NCI-H2171 (cell line): ENCODE data around the gene MAPT.
"Not testable (repeated sequence)": the region's sequence is repeated elsewhere in the genome, so short reads cannot be mapped to it uniquely, and the experiment has no call there.

Source experiments
- DNase-seq: peaks from one replicate; lab custom pipeline; 2025; lab: John Stamatoyannopoulos, UW

MAPT gene

DNA sequence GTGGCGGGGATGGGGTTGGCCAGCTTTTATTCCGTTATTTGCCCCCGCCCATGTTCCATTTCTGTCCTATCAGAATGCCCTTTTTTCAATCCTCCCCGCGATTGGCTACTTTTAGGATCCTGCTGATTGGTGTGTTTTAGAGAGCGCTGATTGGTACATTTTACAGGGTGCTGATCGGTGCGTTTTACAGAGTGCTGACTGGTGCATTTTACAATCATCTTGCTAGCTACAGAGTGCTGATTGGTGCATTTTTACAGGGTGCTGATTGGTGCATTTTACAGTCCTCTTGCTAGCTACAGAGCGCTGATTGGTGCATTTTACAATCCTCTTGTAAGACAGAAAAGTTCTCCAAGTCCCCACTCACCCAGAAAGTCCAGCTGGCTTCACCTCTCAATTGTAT is 32.2 kb upstream of the MAPT start:
- DNase-seq = not testable (repeated sequence)

DNA sequence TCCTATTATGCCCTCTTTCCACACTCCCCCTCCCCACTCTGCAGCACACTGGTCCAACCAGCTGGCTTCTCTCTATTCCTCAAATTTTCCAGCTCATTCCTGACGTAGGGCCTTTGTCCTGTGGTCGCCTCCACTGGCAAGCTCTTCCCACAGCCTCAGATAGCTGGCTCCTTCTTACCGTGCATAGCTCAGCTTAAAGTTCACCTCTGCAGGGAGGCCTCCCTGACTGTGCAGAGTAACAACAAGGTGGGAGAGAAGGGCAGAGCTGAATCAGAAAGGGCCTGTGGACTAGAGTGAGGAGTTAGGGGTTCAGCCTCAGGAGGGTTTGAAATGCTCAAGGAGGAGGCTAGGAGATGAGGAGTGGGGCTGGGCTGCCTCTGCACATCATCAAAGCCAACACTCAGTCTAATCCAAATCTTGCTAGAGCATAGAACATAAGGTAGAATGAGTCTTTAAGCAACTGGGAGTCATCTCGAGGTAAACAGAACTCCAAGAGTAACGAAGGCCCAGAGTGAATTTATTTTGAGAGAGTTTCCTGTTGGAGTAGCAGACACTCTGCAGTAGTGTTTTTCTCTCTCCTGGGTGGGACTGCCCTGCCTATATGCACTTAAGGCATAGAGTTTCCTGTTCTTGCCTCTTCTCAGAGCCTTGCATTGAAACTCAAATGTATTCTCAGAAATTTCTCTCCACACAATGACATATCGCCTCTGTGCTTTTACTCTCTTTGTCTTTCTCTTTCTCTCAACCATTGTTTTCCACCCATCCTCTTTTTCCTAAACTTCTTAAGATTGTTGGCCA is 30.3 kb upstream of the MAPT start:
- DNase-seq = no peak

DNA sequence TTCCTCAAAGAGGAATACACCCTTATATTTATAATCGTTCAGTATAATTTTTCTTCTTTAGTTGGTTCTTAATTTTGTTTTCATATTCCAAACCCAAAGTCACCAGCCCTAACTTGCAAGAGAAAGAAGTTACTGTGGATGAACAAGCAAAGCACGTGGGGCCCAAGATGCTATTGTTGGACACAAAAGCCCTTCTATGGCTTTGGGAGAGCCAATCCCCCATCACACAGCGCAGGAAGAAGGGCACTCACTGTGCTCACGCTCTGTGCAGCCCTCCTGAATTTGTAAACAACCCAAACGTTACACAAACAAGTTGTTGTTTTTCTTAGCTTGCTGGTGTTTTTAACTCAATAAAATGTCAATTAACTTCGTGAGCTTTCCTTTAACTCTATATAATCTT is 27.2 kb upstream of the MAPT start:
- DNase-seq = no peak

DNA sequence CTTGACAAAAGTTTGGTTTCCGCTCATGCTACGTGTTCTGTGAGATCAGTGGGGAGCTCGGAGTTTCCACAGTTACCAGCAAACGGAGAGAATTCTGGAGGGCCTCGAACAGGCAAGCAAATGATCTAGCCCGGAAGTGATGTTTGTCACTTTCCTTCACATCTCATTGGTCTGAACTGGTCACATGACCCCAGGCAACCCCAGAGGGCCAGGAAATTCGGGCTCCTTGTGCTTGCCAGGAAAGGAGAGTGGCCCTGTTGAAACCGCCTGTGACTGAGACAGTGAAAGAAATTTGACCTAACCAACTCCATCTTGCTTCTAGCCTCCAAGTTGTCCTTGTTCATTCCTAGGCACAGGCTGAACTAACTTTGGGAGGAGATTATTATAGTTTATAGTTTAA is 26.7 kb upstream of the MAPT start:
- DNase-seq = no peak

DNA sequence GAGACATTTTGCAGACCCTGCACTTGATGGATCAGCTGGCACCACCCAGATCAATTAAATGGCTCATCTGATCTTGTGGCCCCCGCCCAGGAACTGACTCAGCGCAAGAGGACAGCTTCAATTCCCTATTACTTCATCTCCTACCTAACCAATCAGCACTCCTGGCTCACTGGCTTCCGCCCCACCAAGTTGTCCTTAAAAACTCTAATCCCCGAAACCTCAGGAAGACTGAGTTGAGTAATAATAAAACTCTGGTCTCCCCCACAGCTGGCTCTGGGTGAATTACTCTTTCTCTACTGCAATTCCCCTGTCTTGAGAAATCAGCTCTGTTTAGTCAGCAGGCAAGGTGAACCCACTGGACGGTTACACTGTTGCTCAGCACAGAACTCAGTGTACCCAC is 26.1 kb upstream of the MAPT start:
- no peak for DNase-seq

DNA sequence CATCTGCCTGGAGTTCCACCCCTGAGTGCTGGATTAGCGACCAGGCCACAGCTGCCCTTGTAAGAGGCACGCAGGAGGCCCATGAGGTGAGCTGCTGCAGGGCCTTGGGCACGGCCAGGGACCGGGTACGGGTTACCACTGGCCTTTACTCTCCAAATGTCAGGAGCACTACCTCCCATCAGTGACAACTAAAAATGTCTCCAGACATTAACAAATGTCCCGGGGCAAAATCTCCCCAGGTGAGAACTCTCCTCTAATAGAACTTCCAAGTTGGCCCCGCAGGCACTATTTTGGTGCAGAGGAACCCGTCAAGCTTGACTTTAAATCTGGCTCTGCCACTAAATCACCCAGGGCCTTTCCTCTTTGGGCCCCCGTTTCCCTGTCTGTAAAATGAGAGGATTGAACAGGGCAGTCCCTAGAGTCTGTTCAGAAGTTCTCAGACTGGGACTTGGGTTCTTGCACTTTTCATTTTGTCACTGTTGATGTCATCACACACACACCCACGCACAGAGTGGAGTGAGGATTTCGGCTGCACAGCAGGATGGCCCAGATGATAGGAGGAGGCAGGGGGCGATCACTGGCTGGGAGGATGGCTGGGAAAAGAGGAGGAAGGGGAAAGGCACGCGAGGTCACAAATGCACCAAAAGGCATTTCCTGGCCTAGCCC is 24.5 kb upstream of the MAPT start:
- no peak for DNase-seq

DNA sequence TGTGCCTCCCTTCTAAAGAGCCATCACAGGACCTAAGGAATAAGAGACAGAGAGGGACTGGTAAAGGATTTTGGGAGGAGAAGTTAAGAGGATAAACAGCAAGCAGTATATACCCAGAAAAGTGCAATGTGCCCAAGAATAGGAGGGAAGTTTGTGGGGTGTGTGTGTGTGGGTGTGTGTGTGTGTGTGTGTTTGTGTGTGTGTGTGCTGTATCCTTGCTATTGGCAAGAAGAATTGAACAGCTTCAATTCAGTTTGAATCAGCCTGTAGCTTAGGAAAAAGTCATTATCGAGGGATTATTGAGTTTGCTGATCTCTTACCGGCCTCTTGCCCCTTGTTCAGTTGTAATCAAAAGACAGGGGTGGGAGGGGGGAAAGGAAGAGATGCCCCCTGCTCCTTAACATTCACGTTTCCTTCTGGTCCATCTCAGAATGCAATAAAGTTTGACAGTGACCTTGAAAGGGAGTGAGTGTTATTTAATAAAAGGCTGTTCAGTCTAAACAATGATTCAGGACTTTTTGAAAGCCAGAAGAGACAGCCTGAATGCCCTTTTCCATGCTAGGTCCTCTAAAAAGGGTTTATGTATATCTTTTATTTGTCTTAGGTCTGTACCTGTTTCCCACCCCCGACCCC is 23.9 kb upstream of the MAPT start:
- no peak for DNase-seq

DNA sequence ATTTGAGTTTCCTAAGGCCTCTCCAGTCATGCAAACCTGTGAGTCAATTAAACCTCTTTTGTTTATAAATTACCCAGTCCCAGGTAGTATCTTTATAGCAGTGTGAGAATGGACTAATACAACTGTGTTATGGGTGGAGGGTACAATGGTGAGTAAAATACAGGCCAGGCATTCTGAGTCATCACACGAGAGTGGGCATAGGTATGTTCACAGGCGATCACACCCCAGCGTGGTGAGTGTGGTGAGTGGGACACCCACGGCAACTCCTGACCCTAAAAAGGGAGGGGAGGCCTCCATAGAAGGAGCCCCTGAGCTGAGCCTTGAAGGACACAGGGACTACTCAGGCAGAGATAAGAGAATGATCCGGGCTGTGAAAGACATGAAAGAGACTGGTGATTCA is 22.6 kb upstream of the MAPT start:
- DNase-seq = no peak

DNA sequence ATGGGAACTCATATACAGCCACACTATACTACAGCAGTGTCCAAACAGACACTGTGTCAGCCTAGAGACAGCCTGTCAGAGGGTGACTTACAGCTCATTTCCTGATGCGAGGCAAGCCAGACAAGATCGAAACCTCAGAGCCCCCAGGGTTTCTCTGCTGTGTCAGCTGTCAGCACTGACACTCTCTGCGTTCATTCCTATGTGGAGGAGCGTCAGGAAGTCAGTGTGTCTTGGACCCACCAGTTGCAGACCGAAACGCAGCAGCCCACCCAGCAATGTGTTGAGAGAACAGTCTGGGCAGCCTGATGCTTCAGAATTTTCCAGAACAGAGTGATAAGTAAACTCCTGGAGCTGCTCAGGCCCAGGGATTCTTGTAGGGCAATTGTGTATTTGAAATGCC is 20.6 kb upstream of the MAPT start:
- DNase-seq = no peak

DNA sequence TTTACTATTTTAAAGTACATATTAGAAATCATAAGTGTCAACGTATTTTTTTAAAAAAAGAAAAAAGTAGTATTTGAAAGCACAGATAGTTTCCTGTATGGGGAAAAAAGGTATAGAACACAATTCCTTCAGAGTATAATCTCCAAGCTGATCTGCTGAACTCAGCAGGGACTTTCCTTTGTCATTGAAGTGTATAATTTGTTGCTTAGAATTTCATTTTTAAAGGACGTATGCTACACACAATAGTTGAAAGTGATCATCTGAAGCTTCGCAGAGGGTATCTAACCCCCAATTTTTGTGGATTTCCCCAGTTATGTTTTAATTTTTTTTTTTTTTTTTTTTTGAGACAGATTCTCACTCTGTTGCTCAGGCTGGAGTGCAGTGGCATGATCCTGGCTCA is 20.2 kb upstream of the MAPT start:
- DNase-seq = no peak

DNA sequence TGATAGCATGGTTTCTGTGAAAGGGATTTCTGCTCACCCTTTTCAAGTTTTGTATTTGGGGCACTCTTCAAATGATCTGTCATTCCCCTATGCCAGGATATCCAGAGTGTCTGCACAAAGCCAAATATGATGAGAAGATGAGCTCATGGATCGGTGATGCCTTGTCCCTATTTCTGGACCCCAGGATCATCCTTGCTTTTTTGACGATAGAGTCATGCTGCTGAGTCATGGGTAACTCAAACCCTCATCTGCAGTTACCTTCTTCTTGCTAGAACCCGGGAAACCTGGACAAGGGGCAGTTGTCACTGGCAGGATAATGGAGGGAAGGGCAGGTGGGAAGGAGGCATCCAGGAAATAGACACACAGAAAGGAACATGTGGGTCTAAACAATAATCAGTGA is 17.8 kb upstream of the MAPT start:
- DNase-seq = no peak

DNA sequence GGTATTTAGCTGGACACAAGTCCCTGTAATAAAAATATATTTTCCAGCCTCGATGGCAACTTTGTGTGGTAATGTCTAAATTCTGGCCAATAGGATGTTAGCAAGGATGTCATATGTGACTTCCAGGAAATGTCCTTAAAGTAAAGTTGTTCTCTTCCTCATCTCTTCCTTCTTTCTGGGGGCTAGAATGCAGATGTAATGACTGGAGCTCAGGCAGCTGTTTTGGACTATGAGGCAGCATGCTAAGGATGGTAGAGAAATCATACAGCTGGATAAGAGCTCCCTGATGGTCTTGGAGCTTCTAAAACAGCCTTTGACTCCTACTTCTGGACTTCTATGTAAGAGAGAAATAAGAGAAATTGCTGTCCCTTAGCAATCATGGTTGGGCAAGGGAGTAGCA is 16.9 kb upstream of the MAPT start:
- DNase-seq = no peak

DNA sequence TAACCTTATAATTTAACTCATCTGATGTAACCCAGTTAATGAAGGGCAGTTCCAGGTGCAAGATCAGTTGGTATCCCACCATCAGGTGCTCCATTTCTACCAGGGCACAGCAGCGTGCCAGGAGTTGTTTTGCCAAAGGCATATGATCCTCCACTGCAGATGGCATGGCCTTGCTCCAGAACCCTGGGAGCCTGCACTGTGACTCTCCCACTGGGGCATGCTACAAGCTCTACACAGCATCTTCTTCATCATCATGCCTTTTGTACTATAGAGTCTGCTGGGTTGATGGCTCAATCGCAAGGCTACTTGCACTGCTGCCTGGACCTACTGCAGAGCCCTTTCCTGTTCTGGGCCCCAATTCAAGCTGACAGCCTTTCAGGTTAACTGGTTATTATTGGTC is 11.3 kb upstream of the MAPT start:
- DNase-seq = no peak

DNA sequence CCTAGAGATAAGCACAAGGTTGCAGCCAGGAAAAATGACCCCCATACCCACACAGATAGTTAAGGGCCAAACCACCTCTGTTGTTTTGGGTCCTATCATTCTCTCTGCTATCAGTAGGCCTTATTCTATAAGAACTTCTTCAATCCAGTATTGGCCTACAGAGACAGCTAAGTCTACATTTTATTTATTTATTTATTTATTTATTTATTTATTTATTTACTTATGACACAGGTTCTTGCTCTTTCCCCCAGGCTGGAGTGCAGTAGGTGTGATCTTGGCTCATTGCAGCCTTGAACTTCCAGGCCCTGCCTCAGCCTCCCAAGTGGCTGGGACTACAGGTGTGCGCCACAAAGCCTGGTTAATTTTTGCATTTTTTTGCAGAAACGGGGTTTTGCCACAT is 7.5 kb upstream of the MAPT start:
- DNase-seq = no peak

DNA sequence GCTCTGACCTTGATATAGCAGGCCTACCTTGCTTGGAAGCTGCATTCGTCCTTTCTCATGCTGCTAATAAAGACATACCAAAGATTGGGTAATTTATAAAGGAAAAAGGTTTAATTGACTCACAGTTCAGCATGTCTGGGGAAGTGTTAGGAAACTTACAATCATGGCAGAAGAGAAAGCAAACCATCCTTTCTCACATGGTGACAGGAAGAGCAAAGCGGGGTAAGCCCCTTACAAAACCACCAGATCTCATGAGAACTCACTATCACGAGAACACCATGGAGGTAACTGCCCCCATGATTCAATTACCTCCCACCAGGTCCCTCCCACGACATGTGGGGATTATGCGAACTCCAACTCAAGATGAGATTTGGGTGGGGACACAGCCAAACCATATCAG is 6.0 kb upstream of the MAPT start:
- DNase-seq = no peak

DNA sequence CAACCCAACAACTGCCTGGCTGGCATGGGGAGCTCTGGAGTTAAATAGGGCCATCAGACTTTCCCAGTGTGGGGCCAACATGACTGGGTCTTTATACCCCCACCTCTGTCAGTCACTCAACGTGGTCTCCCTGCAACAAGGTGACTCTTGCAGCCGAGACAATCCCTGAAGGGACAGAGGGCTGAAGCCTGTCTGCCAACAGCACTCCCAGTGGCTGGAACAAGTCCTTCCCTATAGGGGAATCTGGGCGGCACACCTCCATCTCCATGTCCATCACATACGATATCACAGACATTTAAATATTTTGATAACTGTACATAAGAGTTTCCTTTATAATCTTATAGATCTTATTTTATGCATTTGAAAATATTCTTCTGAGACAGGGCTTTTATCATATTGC is 4.8 kb upstream of the MAPT start:
- no peak for DNase-seq

DNA sequence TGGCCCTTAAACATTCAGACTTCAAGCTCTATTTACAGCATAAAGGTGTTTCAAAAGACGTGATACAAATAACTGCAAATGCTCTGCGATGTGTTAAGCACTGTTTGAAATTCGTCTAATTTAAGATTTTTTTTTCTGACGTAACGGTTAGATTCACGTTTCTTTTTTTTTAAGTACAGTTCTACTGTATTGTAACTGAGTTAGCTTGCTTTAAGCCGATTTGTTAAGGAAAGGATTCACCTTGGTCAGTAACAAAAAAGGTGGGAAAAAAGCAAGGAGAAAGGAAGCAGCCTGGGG is 681 bp upstream of the MAPT start:
- DNase-seq = no peak

DNA sequence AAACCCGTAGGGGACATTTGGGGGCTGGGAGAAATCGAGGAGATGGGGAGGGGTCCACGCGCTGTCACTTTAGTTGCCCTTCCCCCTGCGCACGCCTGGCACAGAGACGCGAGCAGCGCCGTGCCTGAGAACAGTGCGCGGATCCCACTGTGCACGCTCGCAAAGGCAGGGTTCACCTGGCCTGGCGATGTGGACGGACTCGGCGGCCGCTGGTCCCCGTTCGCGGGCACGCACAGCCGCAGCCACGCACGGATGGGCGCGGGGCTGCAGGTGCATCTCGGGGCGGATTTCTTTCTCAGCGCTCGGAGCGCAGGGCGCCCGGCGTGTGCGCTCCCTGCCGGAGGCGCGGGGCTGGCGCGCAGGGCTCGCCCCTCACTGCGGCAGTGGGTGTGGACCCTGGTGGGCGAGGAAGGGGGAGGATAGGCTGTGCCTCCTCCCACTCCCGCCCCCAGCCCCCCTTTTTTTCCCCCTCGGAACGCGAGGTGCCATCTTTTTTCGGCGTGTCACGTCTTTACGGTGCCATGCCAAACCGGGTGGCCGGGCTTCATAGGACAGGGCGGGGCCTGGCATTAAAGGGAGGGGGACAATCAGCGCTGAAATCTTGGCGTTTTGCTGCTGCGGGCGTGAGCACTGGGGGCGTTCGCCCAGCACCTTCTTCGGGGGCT is 1.1 kb downstream of the MAPT start:
- peak; percentile 96 for DNase-seq

DNA sequence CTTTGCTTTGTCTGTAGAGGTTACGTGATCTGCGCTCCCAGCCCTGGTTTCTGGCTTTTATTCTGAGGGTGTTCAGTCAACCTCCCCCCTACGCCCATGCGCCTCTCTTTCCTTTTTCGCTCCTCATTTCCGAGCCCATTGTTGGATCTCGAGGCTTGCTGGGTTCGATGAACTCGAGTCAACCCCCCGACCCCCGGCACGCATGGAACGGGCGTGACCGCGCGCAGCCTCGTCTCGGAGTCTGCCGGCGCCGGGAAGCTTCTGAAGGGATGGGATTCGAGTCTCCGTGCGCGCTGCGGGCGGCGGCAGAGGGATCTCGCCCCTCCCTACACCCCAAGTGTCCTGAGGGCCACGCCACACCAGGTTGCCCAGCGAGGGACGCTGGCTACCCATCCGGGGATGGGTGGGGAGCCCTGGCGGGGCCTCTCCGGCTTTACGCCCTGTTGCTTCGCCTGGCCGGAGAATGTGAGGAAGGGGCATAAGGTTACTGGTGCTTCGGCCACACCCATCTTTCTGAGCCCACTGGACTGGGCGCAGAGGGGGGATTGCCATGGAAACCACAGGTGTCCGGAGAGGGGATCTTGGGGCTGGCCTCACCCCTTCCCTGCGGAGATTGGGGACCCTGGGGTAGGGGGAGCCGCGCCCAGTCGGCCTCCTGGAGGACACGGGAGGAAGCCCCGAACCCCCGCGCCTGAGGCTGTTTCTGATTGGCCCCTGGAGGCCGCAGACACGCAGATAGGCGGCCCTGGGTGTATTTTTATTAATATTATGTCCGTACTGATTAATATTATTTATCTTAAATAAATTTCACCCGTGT is 1.8 kb downstream of the MAPT start:
- DNase-seq = peak; percentile 50

DNA sequence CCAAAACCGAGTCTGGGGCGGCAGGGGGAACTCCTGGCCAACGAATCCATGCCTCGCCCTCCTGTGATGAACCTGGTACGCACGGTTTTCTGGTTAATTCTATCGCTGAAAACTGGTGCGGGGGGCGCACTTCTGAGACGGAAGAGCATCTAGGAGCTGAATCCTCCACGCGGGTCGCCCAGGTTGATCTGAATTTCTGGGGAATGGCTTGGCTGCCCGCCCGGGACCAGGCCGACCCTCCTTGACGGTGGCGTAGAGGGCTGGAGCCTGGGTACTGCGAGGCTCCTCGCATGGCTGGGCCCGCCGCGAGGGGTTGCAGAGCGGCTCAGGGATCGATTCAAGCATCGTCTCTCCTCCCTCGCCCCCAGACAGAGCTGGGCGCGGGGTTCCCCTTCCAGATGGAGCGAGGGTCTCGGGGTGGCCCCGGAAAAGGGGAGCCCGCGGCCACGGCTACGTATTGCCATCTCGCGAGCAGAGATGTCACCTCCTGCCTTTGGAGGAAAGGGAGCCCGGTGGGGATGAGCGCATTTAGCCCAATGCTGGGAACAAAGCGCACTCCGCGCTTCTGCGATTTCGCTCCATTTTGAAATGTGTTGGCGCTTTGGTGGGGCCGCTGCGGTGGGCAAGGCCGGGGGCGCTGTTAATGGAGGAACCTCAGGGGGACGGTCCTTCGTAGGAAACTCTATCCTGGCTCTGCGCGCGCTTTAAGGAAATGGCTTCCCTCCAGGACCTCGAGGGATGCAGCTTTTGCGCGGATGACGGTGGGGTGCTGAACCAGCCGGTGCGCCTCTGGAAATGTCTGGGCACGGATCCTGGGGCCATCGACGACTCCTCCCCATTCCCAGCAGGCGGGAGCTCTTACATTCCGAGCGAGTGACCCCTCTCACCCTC is 2.7 kb downstream of the MAPT start:
- DNase-seq = peak; percentile 49

DNA sequence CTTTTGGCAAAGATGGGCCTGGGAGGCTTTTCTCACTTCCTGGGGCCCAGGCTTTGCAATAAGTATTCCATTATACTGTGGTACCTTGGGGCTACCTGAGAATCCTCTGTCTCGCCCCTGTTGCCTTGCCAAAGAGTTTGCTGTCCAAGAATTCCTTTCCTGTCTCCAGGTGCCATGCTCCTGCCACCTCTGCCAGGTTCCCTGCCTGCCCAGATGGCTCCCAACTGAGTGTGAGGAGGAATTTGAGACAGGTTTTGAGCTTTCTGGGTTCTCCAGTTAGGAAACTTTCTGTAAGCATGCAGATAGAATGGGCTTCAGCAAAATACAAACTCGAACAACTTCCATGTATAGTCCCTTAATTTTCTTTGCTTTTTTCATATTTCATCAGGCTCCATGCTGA is 5.8 kb downstream of the MAPT start:
- no peak for DNase-seq
